IMR-90 (cell line): ENCODE measurements around the gene NOTO. TPM values are rescaled to one million over a fixed set of nuclear protein-coding genes. Genes with fewer than 3 reads are reported as not detected.

Source experiments
- ATAC-seq: fragments of 200-7000 bp; cut with Tn5 transposase; 2 replicates; pipeline ENCODE4 v1.9.1; 2020; ENCODE audit warnings: low read depth, mild to moderate bottlenecking, moderate library complexity
- BruUV-seq: library from RNA; stranded (reverse); fragments of 400-500 nt; replicated peaks from 2 replicates; lab custom pipeline; 2021; lab: Mats Ljungman, UMichigan
- CTCF ChIA-PET: fragments of 300-600 bp; formaldehyde crosslinking; extraction: SDS; loops from one replicate; lab custom pipeline; 2021; ENCODE audit warnings: antibody characterized with exemption; lab: Yijun Ruan, JAX
- POLR2A ChIA-PET: fragments of 300-600 bp; sonication (Branson Sonifier 250); formaldehyde crosslinking; loops from one replicate; lab custom pipeline; 2022; ENCODE audit warnings: antibody characterized with exemption; ENCODE audit not compliant: unreplicated experiment; lab: Charles Lee
- DNase-seq: peaks from one replicate; pipeline ENCODE4 v3.0.0; 2013
- H2AFZ ChIP-seq: replicated peaks from 2 replicates; pipeline ENCODE3; 2013; ENCODE audit warnings: low read length, mild to moderate bottlenecking; ENCODE audit not compliant: poor library complexity
- H2AK5ac ChIP-seq: 2 replicates; pipeline ENCODE4 v1.6.1; 2013; ENCODE audit warnings: low read depth, low read length, inconsistent platforms
- H2AK9ac ChIP-seq: replicated peaks from 2 replicates; pipeline ENCODE3; 2013; ENCODE audit warnings: mild to moderate bottlenecking, low read depth, low read length, moderate library complexity; ENCODE audit not compliant: poor library complexity
- H2BK120ac ChIP-seq: 2 replicates; pipeline ENCODE4 v1.6.1; 2013; ENCODE audit warnings: low read depth, low read length, inconsistent platforms
- H2BK15ac ChIP-seq: 3 replicates; pipeline ENCODE4 v1.6.1; 2013; ENCODE audit warnings: low read depth, low read length, inconsistent platforms
- H2BK20ac ChIP-seq: 2 replicates; pipeline ENCODE4 v1.6.1; 2013; ENCODE audit warnings: low read depth, mild to moderate bottlenecking, inconsistent platforms, low read length, moderate library complexity
- H2BK5ac ChIP-seq: 2 replicates; pipeline ENCODE4 v1.6.1; 2013; ENCODE audit warnings: mild to moderate bottlenecking, low read depth, low read length, inconsistent platforms; ENCODE audit not compliant: poor library complexity, severe bottlenecking
- H3K14ac ChIP-seq: replicated peaks from 2 replicates; pipeline ENCODE4 v1.6.1; 2013; ENCODE audit warnings: low read depth, low read length, inconsistent platforms
- H3K18ac ChIP-seq: 2 replicates; pipeline ENCODE4 v1.6.1; 2013; ENCODE audit warnings: low read depth, low read length, control low read depth
- H3K23ac ChIP-seq: 2 replicates; pipeline ENCODE4 v1.6.1; 2013; ENCODE audit warnings: low read depth, low read length, inconsistent platforms
- H3K27ac ChIP-seq: 2 replicates; pipeline ENCODE4 v1.5.1; 2013; ENCODE audit warnings: mild to moderate bottlenecking, control low read depth, low read length; ENCODE audit not compliant: insufficient read depth
- H3K27me3 ChIP-seq: 2 replicates; pipeline ENCODE4 v1.6.1; 2013; ENCODE audit warnings: low read length; ENCODE audit not compliant: control insufficient read depth, insufficient read depth
- H3K36me3 ChIP-seq: 2 replicates; pipeline ENCODE4 v1.6.1; 2013; ENCODE audit warnings: low read length, mixed read lengths; ENCODE audit not compliant: control insufficient read depth, insufficient read depth
- H3K4ac ChIP-seq: 2 replicates; pipeline ENCODE4 v1.6.1; 2013; ENCODE audit warnings: low read depth, low read length, inconsistent platforms
- H3K4me1 ChIP-seq: 2 replicates; pipeline ENCODE4 v1.6.1; 2013; ENCODE audit warnings: low read length, mixed read lengths; ENCODE audit not compliant: control insufficient read depth, insufficient read depth
- H3K4me2 ChIP-seq: 2 replicates; pipeline ENCODE4 v1.6.1; 2013; ENCODE audit warnings: low read depth, mild to moderate bottlenecking, control low read depth, low read length, moderate library complexity
- H3K4me3 ChIP-seq: 2 replicates; pipeline ENCODE4 v1.5.1; 2013; ENCODE audit warnings: low read depth, mild to moderate bottlenecking, control low read depth, low read length, moderate library complexity; ENCODE audit not compliant: insufficient read depth
- H3K56ac ChIP-seq: 2 replicates; pipeline ENCODE4 v1.6.1; 2013; ENCODE audit warnings: low read length, inconsistent platforms; ENCODE audit not compliant: insufficient read depth; ENCODE audit errors: extremely low read depth
- H3K79me1 ChIP-seq, 2 experiments: 2 replicates each; pipeline ENCODE4 v1.6.1; 2013; ENCODE audit warnings: low read length in 2 of 2, inconsistent platforms in 1 of 2, low read depth in 1 of 2
- H3K9ac ChIP-seq: 2 replicates; pipeline ENCODE4 v1.6.1; 2013; ENCODE audit warnings: low read depth, low read length, control low read depth
- H3K9me1 ChIP-seq: 2 replicates; pipeline ENCODE4 v1.6.1; 2013; ENCODE audit warnings: low read length, inconsistent platforms; ENCODE audit not compliant: insufficient read depth
- H3K9me3 ChIP-seq: 2 replicates; pipeline ENCODE4 v1.6.1; 2013; ENCODE audit warnings: low read length; ENCODE audit not compliant: control insufficient read depth, insufficient read depth
- H4K20me1 ChIP-seq: 2 replicates; pipeline ENCODE4 v1.6.1; 2013; ENCODE audit warnings: low read length, inconsistent platforms; ENCODE audit not compliant: insufficient read depth
- H4K5ac ChIP-seq: 2 replicates; pipeline ENCODE4 v1.6.1; 2013; ENCODE audit warnings: mild to moderate bottlenecking, low read depth, low read length, control low read depth
- H4K8ac ChIP-seq, 2 experiments: 2 replicates each; pipeline ENCODE4 v1.6.1; 2013; ENCODE audit warnings: low read depth in 2 of 2, low read length in 2 of 2, control low read depth in 1 of 2, inconsistent platforms in 1 of 2
- H4K91ac ChIP-seq: 2 replicates; pipeline ENCODE4 v1.6.1; 2013; ENCODE audit warnings: low read depth, low read length, inconsistent platforms; ENCODE audit not compliant: insufficient read depth
- BHLHE40 ChIP-seq: fragments of 150-350 bp; IDR thresholded peaks from 2 replicates; pipeline ENCODE4 v1.6.1; 2016; ENCODE audit warnings: mild to moderate bottlenecking, low read depth, low read length
- CHD1 ChIP-seq: IDR thresholded peaks from 2 replicates; pipeline ENCODE4 v1.6.1; 2012; ENCODE audit warnings: low read depth, low read length, improper control_type of control experiment
- MAFK ChIP-seq: IDR thresholded peaks from 2 replicates; pipeline ENCODE4 v1.6.1; 2012; ENCODE audit warnings: low read depth, low read length, improper control_type of control experiment
- MAZ ChIP-seq: IDR thresholded peaks from 2 replicates; pipeline ENCODE4 v1.6.1; 2012; ENCODE audit warnings: low read depth, mild to moderate bottlenecking, low read length, improper control_type of control experiment, moderate library complexity, borderline replicate concordance
- MXI1 ChIP-seq: IDR thresholded peaks from 2 replicates; pipeline ENCODE4 v1.6.1; 2012; ENCODE audit warnings: low read depth, mild to moderate bottlenecking, low read length, moderate library complexity, borderline replicate concordance
- RAD21 ChIP-seq: IDR thresholded peaks from 2 replicates; pipeline ENCODE4 v1.6.1; 2012; ENCODE audit warnings: low read length, improper control_type of control experiment
- RFX5 ChIP-seq: IDR thresholded peaks from 2 replicates; pipeline ENCODE4 v1.8.0; 2012; ENCODE audit warnings: low read depth, mild to moderate bottlenecking, low read length, moderate library complexity
- WGBS, 2 experiments: methylation state at CpG; one replicate each; pipeline versions ENCODE4 v1.1.5 to v1.1.7; 2013; ENCODE audit warnings: missing lambda C conversion rate in 2 of 2; ENCODE audit not compliant: insufficient read length in 1 of 2; ENCODE audit errors: extremely low coverage in 2 of 2; 5-methylcytosine and 5-hydroxymethylcytosine counted together
- dilution Hi-C: fragments of 300-500 bp; cut with HindIII; formaldehyde crosslinking; loops from one replicate; pipeline ENCODE4 v1.14.3; 2018; ENCODE audit warnings: low sequenced_read_pairs; ENCODE audit not compliant: unreplicated experiment
- in situ Hi-C: fragments of 300-500 bp; cut with MboI; formaldehyde crosslinking; loops from 3 replicates; pipeline ENCODE4 v1.14.3; 2019; ENCODE audit warnings: low sequenced_read_pairs, inconsistent platforms, mixed read lengths
- intact Hi-C: fragments of 100-400 bp; cut with micrococcal nuclease; formaldehyde crosslinking; loops from 2 replicates; pipeline ENCODE4 v1.10.0; 2022
- polyA plus RNA-seq, 3 experiments: library from polyadenylated mRNA; depleted of rRNA; stranded (reverse); fragments of >200 nt; gene quantifications; 2 replicates each; pipeline ENCODE4 v1.2.3, GENCODE V29; 2012; ENCODE audit warnings: low replicate concordance in 1 of 3
- total RNA-seq: library from RNA; depleted of rRNA; stranded (reverse); fragments of >200 nt; gene quantifications from 2 replicates; pipeline ENCODE4 v1.2.3, GENCODE V29; 2012
- TF ChIP-seq, protein P1 (sequence below): fragments of 150-350 bp; IDR thresholded peaks from 2 replicates; pipeline ENCODE4 v1.6.1; 2016; ENCODE audit warnings: low read depth, mild to moderate bottlenecking, low read length, moderate library complexity, borderline replicate concordance

NOTO gene
- total and polyA plus RNA-seq, 2 of the 4 experiments (the other 2 are of a cell fraction): not detected

DNA sequence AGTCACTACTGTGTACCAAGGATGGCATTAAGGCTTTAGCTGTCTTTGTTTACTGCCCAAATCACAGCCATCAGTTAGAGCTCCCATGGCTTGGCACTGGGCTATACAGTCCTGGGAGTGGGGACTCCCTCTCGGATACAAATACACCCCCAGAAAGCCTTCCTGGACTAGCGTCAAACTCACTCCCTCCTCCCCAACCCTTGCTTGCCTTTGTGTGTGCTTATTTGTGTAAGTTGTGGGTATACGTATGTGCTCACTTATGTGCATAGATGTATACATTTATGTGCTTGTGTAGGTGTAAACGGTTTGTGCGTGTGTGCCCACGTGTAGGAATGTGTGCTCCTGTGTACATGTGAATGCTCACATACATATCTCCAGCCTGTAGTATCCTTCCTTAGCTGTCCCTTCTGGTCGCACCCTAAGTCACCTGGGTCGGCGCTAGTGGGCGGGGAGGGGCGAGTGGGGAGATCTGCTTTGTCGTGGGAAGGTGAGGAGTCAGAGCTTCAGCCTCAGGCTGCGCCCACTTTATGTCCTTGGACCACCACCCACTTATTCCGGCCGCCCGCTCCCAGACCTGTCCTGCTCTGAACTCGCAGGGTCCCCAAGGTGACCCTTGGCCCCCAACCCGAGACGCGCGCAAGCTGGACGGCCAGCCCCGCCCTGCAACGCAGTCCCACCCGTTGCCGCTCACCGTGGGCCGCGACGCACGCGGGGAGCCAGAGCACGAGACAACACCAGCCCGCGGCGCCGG, 30.2 kb downstream of the NOTO start:
- Histone ChIP-seq H2AFZ (peak overlapping the region; percentile 95), H3K4ac (peak overlapping the region; percentile 49), H4K20me1 (peaks cover 34% of the 10 kb centered on the region), H2BK20ac (no peak overlapping the region), H4K91ac (no peak overlapping the region), H3K56ac (no peak overlapping the region), H2BK120ac (no peak overlapping the region), H3K9me1 (peaks cover 9% of the 10 kb centered on the region), H2BK15ac (no peak overlapping the region), H2BK5ac (no peak overlapping the region), H3K4me3 (peak overlapping the region; percentile 51), H4K8ac (peak overlapping the region; percentile 13 to 30; a peak in 2 of 4 replicates), H2AK5ac (peak overlapping the region; percentile 9; the same call in 1 of the 2 replicates), H3K9me3 (no peaks in the 10 kb centered on the region), H3K4me2 (peak overlapping the region; percentile 95), H4K5ac (no peak overlapping the region), H2AK9ac (peak overlapping the region; percentile 22), H3K27ac (peak overlapping the region; percentile 26; the same call in 1 of the 2 replicates), H3K4me1 (peaks cover 5% of the 10 kb centered on the region; the same call in 1 of the 2 replicates), H3K9ac (peak overlapping the region; percentile 23; the same call in 1 of the 2 replicates), H3K18ac (no peak overlapping the region), H3K27me3 (no peaks in the 10 kb centered on the region), H3K79me1 (peaks cover 5 to 35% of the 10 kb centered on the region in 2 experiments), H3K14ac (peak overlapping the region; percentile 24; the same call in 1 of the 2 replicates), H3K23ac (peak overlapping the region; percentile 91; the same call in 1 of the 2 replicates), H3K36me3 (peaks cover 1% of the 10 kb centered on the region)
- dilution Hi-C loops: no loop called here
- BruUV-seq: no TSS peak
- intact Hi-C loops: loop anchor here (5.0 kb wide), 1 partner anchor 505 kb away; the partner anchor contains the start of gene TPRKB
- in situ Hi-C loops: no loop called here
- ATAC-seq (no peak), DNase-seq (no peak)
- TF ChIP-seq MAFK (no peak), RAD21 (no peak), RFX5 (no peak), CHD1 (no peak), BHLHE40 (no peak), MXI1 (no peak), MAZ (no peak)
- TF ChIP-seq, protein P1, sequence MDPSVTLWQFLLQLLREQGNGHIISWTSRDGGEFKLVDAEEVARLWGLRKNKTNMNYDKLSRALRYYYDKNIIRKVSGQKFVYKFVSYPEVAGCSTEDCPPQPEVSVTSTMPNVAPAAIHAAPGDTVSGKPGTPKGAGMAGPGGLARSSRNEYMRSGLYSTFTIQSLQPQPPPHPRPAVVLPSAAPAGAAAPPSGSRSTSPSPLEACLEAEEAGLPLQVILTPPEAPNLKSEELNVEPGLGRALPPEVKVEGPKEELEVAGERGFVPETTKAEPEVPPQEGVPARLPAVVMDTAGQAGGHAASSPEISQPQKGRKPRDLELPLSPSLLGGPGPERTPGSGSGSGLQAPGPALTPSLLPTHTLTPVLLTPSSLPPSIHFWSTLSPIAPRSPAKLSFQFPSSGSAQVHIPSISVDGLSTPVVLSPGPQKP: no peak
- ChIA-PET POLR2A (interaction anchor here (0.6 kb wide), 1 partner anchor 35 kb away, joined by 4 read pairs; no protein-coding TSS in a partner anchor), CTCF (no interaction called here)
- 0% methylated on average over 17 of the region's 37 CpGs; no CpG with 5 or more reads in 1 of the 2 experiments for WGBS, 2 experiments
